COLO829 (cell line): ENCODE data around the gene EPHA7.

Experiments
- DNase-seq: peaks from one replicate; pipeline ENCODE4 v3.0.0; 2012; ENCODE audit warnings: low spot score

EPHA7 gene

DNA sequence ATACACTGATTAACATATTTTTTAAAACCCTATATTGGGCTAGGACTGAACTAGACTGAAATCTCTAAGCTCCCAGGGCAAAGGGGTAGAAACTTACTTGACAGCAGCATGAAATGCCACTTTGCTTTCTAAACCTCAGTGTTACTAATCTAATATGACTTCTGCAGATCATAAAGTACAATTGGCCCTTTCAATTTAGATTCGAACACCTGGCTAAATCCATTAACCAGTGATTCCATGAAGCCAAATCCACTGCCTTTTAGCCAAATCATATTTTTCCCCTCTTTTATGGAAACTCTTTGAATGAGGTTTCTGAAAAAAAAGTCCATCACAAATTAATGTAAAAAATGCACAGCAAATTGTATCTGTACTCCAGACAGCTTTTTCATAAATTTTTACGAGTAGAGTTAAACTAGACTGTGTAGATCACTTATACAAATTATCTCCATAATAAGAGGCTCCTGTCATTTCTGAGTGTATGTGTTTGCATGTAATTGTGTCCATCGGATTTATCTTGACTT is 25.7 kb downstream of the EPHA7 start:
- DNase-seq, result no peak

DNA sequence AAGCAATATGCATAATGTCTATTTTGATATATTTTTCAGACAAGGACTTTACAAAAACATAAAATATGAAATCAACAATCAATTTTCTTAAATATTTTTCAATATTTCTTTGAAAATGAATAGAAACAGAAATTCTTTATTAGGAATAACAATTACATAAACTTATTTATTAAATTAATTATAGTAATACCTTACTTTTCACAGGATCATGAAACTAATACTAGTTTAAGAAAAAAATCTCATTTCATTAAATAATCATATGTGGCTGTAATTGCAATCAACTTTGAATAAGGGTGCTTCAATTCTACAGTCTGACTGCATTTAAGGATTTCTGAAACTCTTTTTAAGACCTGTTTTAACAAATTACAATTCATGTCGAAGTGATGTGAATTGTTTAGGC is 26.6 kb downstream of the EPHA7 start:
- no peak for DNase-seq

DNA sequence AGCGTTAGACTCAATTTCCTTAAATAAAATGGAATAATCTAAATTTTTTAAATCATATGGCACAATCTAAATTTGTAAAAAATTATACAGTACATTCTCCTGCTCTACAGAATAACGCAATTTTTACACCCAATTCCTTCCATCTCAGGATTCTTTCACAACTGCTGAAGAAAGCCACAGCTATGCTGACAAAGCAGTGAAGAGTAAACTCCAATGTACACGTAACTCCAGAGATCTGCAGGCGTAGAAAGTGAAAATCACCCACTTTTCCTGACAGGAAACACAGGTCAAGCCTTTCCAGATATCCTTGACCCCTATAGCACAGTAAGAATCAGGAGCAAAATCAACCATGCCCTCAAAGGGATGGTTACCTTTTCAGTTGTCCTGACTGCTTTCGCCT is 27.4 kb downstream of the EPHA7 start:
- no peak for DNase-seq

- DNase-seq, result no peak
Observed at GRCh38 chr6:93389192-93389591, 30.2 kb downstream of the EPHA7 start.

- no peak for DNase-seq
Observed at GRCh38 chr6:93388070-93388469, 31.3 kb downstream of the EPHA7 start.

- no peak for DNase-seq
Observed at GRCh38 chr6:93376026-93376540, 43.3 kb downstream of the EPHA7 start.

- DNase-seq, result no peak
Observed at GRCh38 chr6:93373445-93373844, 45.9 kb downstream of the EPHA7 start.

DNA sequence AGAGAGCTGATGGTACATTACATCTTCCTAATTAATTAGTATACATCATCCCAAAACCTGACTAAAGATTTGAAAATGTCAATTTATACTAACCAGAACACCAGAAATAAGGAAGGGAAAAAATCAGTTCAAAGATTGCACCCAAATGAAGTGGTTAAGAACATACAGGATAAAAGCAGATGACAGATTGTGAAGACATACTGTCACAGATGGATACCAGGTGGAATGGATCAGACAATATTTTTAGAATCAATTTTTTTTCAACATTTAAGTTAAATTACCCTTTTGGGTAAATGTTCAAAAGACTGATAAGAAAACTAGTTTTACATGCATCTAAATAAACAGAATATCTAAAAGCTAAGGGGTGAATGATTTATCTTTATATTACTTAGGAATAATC is 47.6 kb downstream of the EPHA7 start:
- DNase-seq, result no peak

DNA sequence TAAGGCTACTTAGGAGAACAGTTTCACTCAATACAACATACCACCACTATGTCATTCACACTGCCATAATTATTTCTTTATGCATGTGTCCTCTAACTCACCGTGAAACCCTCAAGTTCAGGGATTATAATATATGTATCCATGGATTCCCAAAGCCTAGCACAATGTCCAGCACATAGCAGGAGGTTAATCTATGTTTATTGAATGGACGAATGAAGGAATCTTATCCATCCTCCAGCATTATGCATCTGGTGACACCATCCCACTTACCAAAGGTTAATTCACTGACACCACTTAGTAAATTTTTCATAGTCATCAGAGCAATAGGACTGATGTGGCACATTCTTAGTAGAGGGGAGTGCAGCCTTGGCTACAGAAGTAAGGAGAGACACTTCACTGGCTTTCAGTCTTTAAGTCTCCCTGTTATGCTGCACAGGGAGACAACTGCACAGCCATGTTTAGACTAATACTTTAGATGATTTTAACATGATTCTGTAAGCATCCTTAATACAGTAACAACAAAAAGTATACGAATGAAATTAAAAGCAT is 49.7 kb downstream of the EPHA7 start:
- DNase-seq, result no peak

GRCh38 chr6:93366506-93366905 is 52.9 kb downstream of the EPHA7 start:
- no peak for DNase-seq

- DNase-seq, result no peak
Observed at GRCh38 chr6:93365445-93365844, 53.9 kb downstream of the EPHA7 start.

DNA sequence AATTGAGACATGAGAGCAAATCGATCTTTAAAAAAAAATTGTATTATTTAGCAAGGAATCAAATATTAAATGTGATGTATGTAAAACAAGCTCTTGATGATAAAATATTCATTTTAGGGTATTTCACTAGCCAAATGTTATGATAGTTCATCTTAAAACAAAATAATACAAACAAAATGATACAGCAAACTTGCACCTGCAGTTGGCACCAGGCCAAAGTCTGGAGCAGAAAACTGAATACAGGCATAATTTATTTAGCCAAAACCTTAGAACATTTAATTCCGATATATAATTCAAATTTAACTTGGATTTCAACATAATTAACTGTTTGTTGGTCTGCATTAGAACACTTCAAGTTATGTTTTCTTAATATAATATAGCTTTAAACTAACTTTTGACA is 60.9 kb downstream of the EPHA7 start:
- DNase-seq, result no peak

GRCh38 chr6:93352604-93353003 is 66.8 kb downstream of the EPHA7 start:
- DNase-seq, result no peak

DNA sequence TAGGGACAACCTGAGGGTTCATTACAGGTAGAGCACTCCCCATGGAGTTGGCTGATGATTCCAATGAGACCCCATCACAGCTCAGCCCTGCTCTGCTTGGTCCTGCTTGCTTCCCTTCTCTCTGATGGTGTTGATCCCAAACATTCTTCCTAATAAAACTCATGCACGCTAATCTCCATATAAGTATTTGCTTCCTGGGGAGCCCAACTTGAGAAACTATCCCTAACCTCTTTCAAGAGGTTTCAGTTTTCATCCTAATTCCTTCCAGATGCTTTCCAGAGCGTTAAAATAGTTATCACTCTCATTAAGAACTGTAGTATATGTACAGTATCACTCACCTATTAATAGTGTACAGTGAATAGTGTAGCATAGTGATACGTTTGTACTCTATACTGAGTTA is 68.1 kb downstream of the EPHA7 start:
- no peak for DNase-seq

- no peak for DNase-seq
Observed at GRCh38 chr6:93350774-93351173, 68.6 kb downstream of the EPHA7 start.

DNA sequence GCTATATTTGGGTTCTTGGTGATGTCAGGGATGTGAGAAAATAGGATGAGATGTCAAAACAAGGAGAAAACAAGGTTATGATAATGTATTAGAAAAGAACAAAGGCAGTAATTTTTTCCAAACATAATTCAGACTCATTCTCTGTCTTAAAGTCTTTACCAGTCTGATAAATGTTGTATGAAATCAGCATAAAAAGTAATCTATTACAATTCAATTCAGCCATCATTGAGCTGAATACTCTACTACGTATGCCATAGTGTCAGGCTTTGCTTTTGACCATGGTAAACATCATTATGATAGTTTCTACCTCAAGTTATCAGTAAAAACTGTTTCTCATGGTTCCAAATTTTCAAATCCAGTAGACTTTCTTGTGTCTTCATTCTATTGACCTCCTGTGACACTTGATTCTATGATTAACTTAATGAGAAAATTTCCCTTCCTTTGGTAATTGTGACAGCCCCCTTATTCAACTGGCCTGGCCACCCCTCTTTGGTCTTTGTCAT is 75.0 kb downstream of the EPHA7 start:
- DNase-seq, result no peak

DNA sequence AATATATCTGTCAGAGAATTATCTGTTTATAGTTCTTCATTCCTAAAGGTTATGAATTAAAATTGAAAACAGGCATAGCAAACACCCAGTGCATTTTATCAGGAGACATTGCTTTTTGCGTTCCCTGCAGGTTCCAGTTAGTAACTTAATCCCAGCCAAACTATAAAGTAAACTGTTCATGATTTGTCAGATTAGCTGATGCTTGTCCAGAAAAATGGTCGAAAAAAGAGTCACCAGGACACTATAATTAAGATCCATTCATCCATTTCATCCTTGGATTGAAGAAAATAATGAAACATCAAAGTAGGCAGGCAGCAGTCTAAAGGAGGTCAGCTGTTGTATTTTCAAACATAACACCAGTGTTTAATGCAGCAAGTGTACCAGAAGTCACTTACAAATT is 75.9 kb downstream of the EPHA7 start:
- no peak for DNase-seq

DNA sequence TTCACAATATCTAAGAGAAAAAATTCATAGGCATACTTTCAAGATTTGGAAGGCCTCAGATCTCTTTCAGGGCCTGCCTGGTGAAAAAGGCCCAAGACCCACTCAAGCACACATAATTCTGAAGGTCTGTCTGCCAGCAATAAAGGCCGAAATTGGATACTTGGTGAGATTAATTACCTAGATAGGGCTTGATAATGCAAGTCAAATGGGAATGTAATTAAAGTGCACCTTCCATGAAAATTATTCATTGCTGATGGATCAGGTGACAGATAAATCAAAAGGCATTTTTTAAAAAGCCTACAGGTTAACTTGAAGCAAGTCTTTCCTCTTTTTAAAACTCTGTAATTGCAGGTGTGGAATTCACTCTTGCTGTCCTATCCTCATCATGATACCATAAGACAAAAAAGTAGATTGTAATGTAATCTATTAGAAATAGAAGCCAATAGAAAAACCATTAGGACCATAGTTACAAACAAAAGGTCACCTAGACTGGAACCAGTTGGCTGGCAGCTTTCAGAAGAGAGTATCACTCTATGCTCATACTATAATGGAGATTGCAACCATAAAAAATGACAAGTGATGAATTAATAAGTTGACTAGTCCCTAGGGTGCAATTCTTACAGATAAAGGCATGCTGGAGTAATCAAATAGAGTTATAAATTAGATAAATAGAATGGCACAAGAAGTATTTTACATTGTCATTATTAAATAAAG is 77.3 kb downstream of the EPHA7 start:
- DNase-seq, result no peak

DNA sequence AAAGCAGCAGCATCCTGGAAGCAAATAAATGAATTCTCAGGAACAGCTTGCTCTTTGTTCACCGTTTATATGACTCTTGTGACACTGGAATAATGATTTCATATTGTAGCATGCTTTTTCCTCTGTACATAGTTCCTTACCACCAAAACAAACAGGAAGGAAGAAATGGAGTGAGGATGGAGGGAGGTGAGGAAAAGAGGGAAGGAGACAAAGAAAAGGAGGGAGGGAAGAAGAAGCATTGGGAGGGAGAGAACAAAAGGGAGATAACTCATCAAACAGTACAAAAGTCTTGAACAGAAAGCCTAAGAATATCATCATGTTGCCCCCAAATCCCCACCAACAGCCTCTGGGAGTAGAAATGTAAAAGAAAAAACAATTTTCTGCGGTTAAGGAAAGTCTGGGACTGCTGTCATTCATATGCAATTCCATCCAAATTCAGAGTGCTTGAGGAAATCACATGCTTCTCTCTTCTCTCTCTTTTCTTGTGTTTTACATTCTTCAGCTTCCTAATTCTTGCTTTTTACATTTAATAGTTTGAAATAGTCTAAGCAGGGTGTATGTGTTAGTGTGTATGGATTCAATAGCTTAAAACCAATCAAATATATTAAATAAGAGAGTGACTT is 81.5 kb downstream of the EPHA7 start:
- no peak for DNase-seq

DNA sequence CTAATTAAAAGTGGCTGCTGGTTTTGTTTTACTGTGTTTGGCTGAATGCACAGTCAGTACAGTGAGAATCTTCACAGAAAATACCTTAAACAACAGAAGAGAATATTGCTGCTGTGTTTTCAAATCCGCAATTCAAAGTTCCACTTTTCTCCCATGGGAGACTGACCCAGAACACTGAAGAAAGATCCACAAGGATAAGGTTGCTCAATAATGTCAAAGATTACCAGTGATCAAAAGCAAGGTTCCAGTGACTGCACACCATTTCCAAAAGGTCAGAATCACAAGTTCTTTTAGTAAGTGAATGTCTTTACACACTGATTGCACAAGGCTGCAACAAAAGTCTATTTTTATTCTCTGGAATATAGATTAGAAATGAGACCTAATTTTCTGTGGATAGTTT is 82.3 kb downstream of the EPHA7 start:
- no peak for DNase-seq

GRCh38 chr6:93329301-93330000 is 89.9 kb downstream of the EPHA7 start:
- DNase-seq, result no peak

DNA sequence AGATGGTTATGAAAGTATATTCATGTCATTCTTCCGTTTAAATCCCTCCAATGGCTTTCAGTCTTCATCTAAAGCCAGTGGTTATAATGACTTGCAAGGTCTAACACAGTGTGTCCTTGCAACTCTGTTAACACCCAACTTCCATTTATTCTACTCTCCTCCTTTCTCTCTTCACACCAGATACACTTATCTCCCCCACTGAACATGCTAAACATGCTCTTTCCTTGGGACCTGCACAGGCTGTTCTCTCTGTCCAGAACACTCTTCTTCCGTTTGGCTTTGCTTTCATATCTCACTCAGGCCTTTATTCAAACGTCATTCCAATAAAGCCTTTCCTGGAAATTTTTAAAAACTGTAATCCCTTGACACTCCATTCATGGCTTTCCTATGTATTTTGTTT is 91.5 kb downstream of the EPHA7 start:
- no peak for DNase-seq

DNA sequence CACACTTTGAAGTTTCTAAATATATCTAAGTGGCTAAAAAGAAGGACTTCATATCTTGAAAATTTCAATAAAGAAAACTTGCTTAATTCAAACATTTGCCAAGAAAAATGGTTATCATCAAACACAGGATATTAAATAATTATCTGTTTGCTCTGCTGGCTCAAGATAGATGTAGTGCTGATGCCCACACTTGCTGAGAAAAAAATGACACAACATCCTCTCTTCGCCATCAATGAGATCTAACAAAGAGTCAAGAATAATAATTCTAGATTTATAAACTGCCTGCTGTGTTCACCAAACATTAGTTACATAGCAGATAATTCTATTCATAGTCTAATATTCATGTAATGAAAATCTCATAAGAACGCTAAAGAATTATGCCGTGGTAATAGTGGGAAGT is 93.6 kb downstream of the EPHA7 start:
- DNase-seq, result no peak
